Hepatocyte (in vitro differentiated cells): ENCODE data around the gene DCXR. TPM values are rescaled to one million over a fixed set of nuclear protein-coding genes. Genes with fewer than 3 reads are reported as not detected.

Source experiments
- DNase-seq: peaks from one replicate; pipeline ENCODE4 v3.0.0-alpha.2; 2016; ENCODE audit warnings: low spot score
- H2AFZ ChIP-seq: fragments of 200-600 bp; sonication (generic); 2 replicates; pipeline ENCODE4 v1.6.0; 2016; ENCODE audit warnings: antibody characterized with exemption, mild to moderate bottlenecking
- H3K27ac ChIP-seq: fragments of 200-600 bp; sonication (generic); 2 replicates; pipeline ENCODE4 v1.5.1; 2016; ENCODE audit warnings: mild to moderate bottlenecking
- H3K27me3 ChIP-seq: fragments of 200-600 bp; sonication (generic); 2 replicates; pipeline ENCODE4 v1.6.1; 2016
- H3K36me3 ChIP-seq: fragments of 200-600 bp; sonication (generic); replicated peaks from 2 replicates; pipeline ENCODE4 v1.5.1; 2016; ENCODE audit warnings: low read depth; ENCODE audit not compliant: insufficient read depth
- H3K4me1 ChIP-seq: fragments of 200-600 bp; sonication (generic); 2 replicates; pipeline ENCODE4 v1.5.1; 2016; ENCODE audit warnings: mild to moderate bottlenecking, moderate library complexity; ENCODE audit not compliant: insufficient read depth
- H3K4me2 ChIP-seq: fragments of 200-600 bp; sonication (generic); 2 replicates; pipeline ENCODE4 v1.6.0; 2016
- H3K4me3 ChIP-seq: fragments of 200-600 bp; sonication (generic); 2 replicates; pipeline ENCODE4 v1.5.1; 2016; ENCODE audit warnings: mild to moderate bottlenecking
- H3K79me2 ChIP-seq: fragments of 200-600 bp; sonication (generic); 2 replicates; pipeline ENCODE4 v1.6.0; 2017; ENCODE audit warnings: mild to moderate bottlenecking
- H3K9me2 ChIP-seq: fragments of 200-600 bp; sonication (generic); replicated peaks from 2 replicates; pipeline ENCODE4 v1.6.0; 2017; ENCODE audit warnings: mild to moderate bottlenecking; ENCODE audit not compliant: insufficient read depth
- H3K9me3 ChIP-seq: fragments of 200-600 bp; sonication (generic); 2 replicates; pipeline ENCODE4 v1.5.1; 2016; ENCODE audit warnings: low read depth, mild to moderate bottlenecking
- H4K20me1 ChIP-seq: fragments of 200-600 bp; sonication (generic); 2 replicates; pipeline ENCODE4 v1.6.0; 2016; ENCODE audit warnings: mild to moderate bottlenecking; ENCODE audit not compliant: insufficient read depth, poor library complexity, severe bottlenecking
- CTCF ChIP-seq: fragments of 200-600 bp; sonication (generic); IDR thresholded peaks from 2 replicates; pipeline ENCODE4 v1.5.1; 2016; ENCODE audit warnings: antibody characterized with exemption, mild to moderate bottlenecking; ENCODE audit not compliant: poor library complexity
- EZH2 ChIP-seq: fragments of 200-600 bp; sonication (generic); IDR thresholded peaks from 2 replicates; pipeline ENCODE4 v1.6.1; 2016; ENCODE audit warnings: antibody characterized with exemption, mild to moderate bottlenecking, borderline replicate concordance
- EZH2phosphoT487 ChIP-seq: fragments of 200-600 bp; sonication (generic); IDR thresholded peaks from one replicate; pipeline ENCODE4 v1.6.1; 2018; ENCODE audit warnings: antibody characterized with exemption, mild to moderate bottlenecking, low read depth, moderate library complexity; ENCODE audit not compliant: unreplicated experiment, severe bottlenecking
- WGBS: methylation state at CpG from one replicate; pipeline ENCODE4 v1.1.6; 2016; ENCODE audit warnings: low lambda C conversion rate; ENCODE audit errors: missing lambda C conversion rate; 5-methylcytosine and 5-hydroxymethylcytosine counted together
- polyA plus RNA-seq: library from polyadenylated mRNA; unstranded; fragments of >200 nt; fragmentation: Nextera tagmentation; extraction: Ambion mirVana; gene quantifications from 2 replicates; pipeline ENCODE4 v1.2.1, GENCODE V29; 2016
- total RNA-seq: library from RNA; depleted of rRNA; stranded (reverse); fragments of >200 nt; gene quantifications from 2 replicates; pipeline ENCODE4 v1.2.3, GENCODE V29; 2014

Gene DCXR
- total and polyA plus RNA-seq, 2 experiments from 2014 or later = 118 to 207 TPM

- no peaks in the 10 kb centered on the region for H4K20me1 ChIP-seq
- no peaks in the 10 kb centered on the region for H3K9me3 ChIP-seq
- no peak for DNase-seq
- H3K4me3 ChIP-seq = no peak overlapping the region
- H2AFZ ChIP-seq = no peak overlapping the region
- H3K27ac ChIP-seq = no peak overlapping the region
- H3K27me3 ChIP-seq = no peaks in the 10 kb centered on the region
- 96% methylated on average over 26 of the region's 26 CpGs for WGBS
- no peaks in the 10 kb centered on the region for H3K79me2 ChIP-seq
- H3K36me3 ChIP-seq = no peaks in the 10 kb centered on the region
- TF ChIP-seq CTCF = no peak
- no peak for TF ChIP-seq EZH2phosphoT487
- TF ChIP-seq EZH2 = no peak
- H3K9me2 ChIP-seq = no peaks in the 10 kb centered on the region
- peaks cover 13% of the 10 kb centered on the region for H3K4me1 ChIP-seq
- no peak overlapping the region for H3K4me2 ChIP-seq
These were observed 50.2 kb downstream of the DCXR start for GRCh38 chr17:81987161-81987770.

- 98% methylated on average over 26 of the region's 26 CpGs for WGBS
- no peak for DNase-seq
These were observed 50.9 kb downstream of the DCXR start for GRCh38 chr17:81986606-81987005.

More at GRCh38 chr17:81986606-81987005, 50.9 kb downstream of the DCXR start:
- H3K27ac ChIP-seq = no peak overlapping the region
- H3K79me2 ChIP-seq = no peaks in the 10 kb centered on the region
- no peaks in the 10 kb centered on the region for H3K27me3 ChIP-seq
- no peak overlapping the region for H2AFZ ChIP-seq
- peaks cover 6% of the 10 kb centered on the region for H3K4me1 ChIP-seq
- no peaks in the 10 kb centered on the region for H3K9me2 ChIP-seq
- TF ChIP-seq EZH2phosphoT487 (no peak), EZH2 (no peak), CTCF (no peak)
- H4K20me1 ChIP-seq = no peaks in the 10 kb centered on the region
- H3K4me3 ChIP-seq = no peak overlapping the region
- no peaks in the 10 kb centered on the region for H3K9me3 ChIP-seq
- no peaks in the 10 kb centered on the region for H3K36me3 ChIP-seq
- no peak overlapping the region for H3K4me2 ChIP-seq

Other genes starting within 250 kb of the DCXR start
- gene GCGR, start 233.5 kb downstream of the DCXR start, total RNA-seq = 2.4 and 2.9 TPM in 2 replicates
- gene GCGR, start 233.5 kb downstream of the DCXR start, polyA plus RNA-seq = 2.5 and 3.8 TPM in 2 replicates
- 63.3 and 66.1 TPM in 2 replicates for gene MCRIP1, start 204.4 kb downstream of the DCXR start, total RNA-seq
- 118 and 138 TPM in 2 replicates for gene MCRIP1, start 204.4 kb downstream of the DCXR start, polyA plus RNA-seq
- not detected in 2 replicates for gene PPP1R27, start 202.6 kb downstream of the DCXR start, total RNA-seq
- gene PPP1R27, start 202.6 kb downstream of the DCXR start, polyA plus RNA-seq = 0.56 and 0.72 TPM in 2 replicates
- 1,163 and 1,316 TPM in 2 replicates for gene P4HB, start 177.2 kb downstream of the DCXR start, total RNA-seq
- 1,233 and 1,240 TPM in 2 replicates for gene P4HB, start 177.2 kb downstream of the DCXR start, polyA plus RNA-seq
- 57.0 and 80.7 TPM in 2 replicates for gene ARHGDIA, start 166.4 kb downstream of the DCXR start, total RNA-seq
- gene ARHGDIA, start 166.4 kb downstream of the DCXR start, polyA plus RNA-seq = 295 and 311 TPM in 2 replicates
- gene ALYREF, start 146.1 kb downstream of the DCXR start, total RNA-seq = 50.9 and 55.3 TPM in 2 replicates
- 96.4 and 106 TPM in 2 replicates for gene ALYREF, start 146.1 kb downstream of the DCXR start, polyA plus RNA-seq
- 129 and 155 TPM in 2 replicates for gene ANAPC11, start 146.0 kb downstream of the DCXR start, total RNA-seq
- 307 and 345 TPM in 2 replicates for gene ANAPC11, start 146.0 kb downstream of the DCXR start, polyA plus RNA-seq
- gene NPB, start 135.5 kb downstream of the DCXR start, total RNA-seq = 0.47 and 2.6 TPM in 2 replicates
- gene NPB, start 135.5 kb downstream of the DCXR start, polyA plus RNA-seq = 2.2 and 3.2 TPM in 2 replicates
- 81.1 and 84.7 TPM in 2 replicates for gene PCYT2, start 126.3 kb downstream of the DCXR start, total RNA-seq
- 124 and 126 TPM in 2 replicates for gene PCYT2, start 126.3 kb downstream of the DCXR start, polyA plus RNA-seq
- 16.5 and 18.6 TPM in 2 replicates for gene SIRT7, start 119.5 kb downstream of the DCXR start, total RNA-seq
- gene SIRT7, start 119.5 kb downstream of the DCXR start, polyA plus RNA-seq = 35.2 and 36.0 TPM in 2 replicates
- gene MAFG, start 110.0 kb downstream of the DCXR start, total RNA-seq = 18.1 and 21.3 TPM in 2 replicates
- 28.5 and 37.4 TPM in 2 replicates for gene MAFG, start 110.0 kb downstream of the DCXR start, polyA plus RNA-seq
- 109 and 113 TPM in 2 replicates for gene PYCR1, start 100.4 kb downstream of the DCXR start, total RNA-seq
- 149 and 162 TPM in 2 replicates for gene PYCR1, start 100.4 kb downstream of the DCXR start, polyA plus RNA-seq
- gene MYADML2, start 90.5 kb downstream of the DCXR start, total RNA-seq = not detected in 2 replicates
- 0.06 TPM in 2 replicates for gene MYADML2, start 90.5 kb downstream of the DCXR start, polyA plus RNA-seq
- 1.0 and 1.8 TPM in 2 replicates for gene NOTUM, start 76.5 kb downstream of the DCXR start, total RNA-seq
- 1.2 and 4.7 TPM in 2 replicates for gene NOTUM, start 76.5 kb downstream of the DCXR start, polyA plus RNA-seq
- 27.5 and 28.4 TPM in 2 replicates for gene ASPSCR1, start 60.1 kb downstream of the DCXR start, total RNA-seq
- 45.9 and 56.8 TPM in 2 replicates for gene ASPSCR1, start 60.1 kb downstream of the DCXR start, polyA plus RNA-seq
- 58.2 and 64.5 TPM in 2 replicates for gene CENPX, start 14.8 kb downstream of the DCXR start, total RNA-seq
- 83.2 and 84.3 TPM in 2 replicates for gene CENPX, start 14.8 kb downstream of the DCXR start, polyA plus RNA-seq
- 12.8 and 15.5 TPM in 2 replicates for gene LRRC45, start 14.4 kb downstream of the DCXR start, total RNA-seq
- 14.7 and 17.2 TPM in 2 replicates for gene LRRC45, start 14.4 kb downstream of the DCXR start, polyA plus RNA-seq
- 11.8 and 13.7 TPM in 2 replicates for gene RAC3, start 6.0 kb downstream of the DCXR start, total RNA-seq
- gene RAC3, start 6.0 kb downstream of the DCXR start, polyA plus RNA-seq = 5.2 and 5.5 TPM in 2 replicates
- 39.6 and 43.2 TPM in 2 replicates for gene RFNG, start 14.1 kb upstream of the DCXR start, total RNA-seq
- 109 and 118 TPM in 2 replicates for gene RFNG, start 14.1 kb upstream of the DCXR start, polyA plus RNA-seq
- gene GPS1, start 14.2 kb upstream of the DCXR start, total RNA-seq = 101 and 124 TPM in 2 replicates
- gene GPS1, start 14.2 kb upstream of the DCXR start, polyA plus RNA-seq = 160 and 167 TPM in 2 replicates
- gene DUS1L, start 28.1 kb upstream of the DCXR start, total RNA-seq = 71.5 and 71.9 TPM in 2 replicates
- 160 and 202 TPM in 2 replicates for gene DUS1L, start 28.1 kb upstream of the DCXR start, polyA plus RNA-seq
- 67.2 and 118 TPM in 2 replicates for gene FASN, start 60.5 kb upstream of the DCXR start, total RNA-seq
- 71.5 and 77.6 TPM in 2 replicates for gene FASN, start 60.5 kb upstream of the DCXR start, polyA plus RNA-seq
- gene CCDC57, start 175.1 kb upstream of the DCXR start, total RNA-seq = 10.0 and 15.7 TPM in 2 replicates
- 29.8 and 49.5 TPM in 2 replicates for gene CCDC57, start 175.1 kb upstream of the DCXR start, polyA plus RNA-seq
- gene SLC16A3, start 191.3 kb upstream of the DCXR start, total RNA-seq = 240 and 290 TPM in 2 replicates
- 114 and 125 TPM in 2 replicates for gene SLC16A3, start 191.3 kb upstream of the DCXR start, polyA plus RNA-seq
- gene CSNK1D, start 236.0 kb upstream of the DCXR start, total RNA-seq = 55.7 and 72.5 TPM in 2 replicates
- gene CSNK1D, start 236.0 kb upstream of the DCXR start, polyA plus RNA-seq = 152 and 193 TPM in 2 replicates